ENCODE measurements around the gene RAB11A.

Gene RAB11A

DNA sequence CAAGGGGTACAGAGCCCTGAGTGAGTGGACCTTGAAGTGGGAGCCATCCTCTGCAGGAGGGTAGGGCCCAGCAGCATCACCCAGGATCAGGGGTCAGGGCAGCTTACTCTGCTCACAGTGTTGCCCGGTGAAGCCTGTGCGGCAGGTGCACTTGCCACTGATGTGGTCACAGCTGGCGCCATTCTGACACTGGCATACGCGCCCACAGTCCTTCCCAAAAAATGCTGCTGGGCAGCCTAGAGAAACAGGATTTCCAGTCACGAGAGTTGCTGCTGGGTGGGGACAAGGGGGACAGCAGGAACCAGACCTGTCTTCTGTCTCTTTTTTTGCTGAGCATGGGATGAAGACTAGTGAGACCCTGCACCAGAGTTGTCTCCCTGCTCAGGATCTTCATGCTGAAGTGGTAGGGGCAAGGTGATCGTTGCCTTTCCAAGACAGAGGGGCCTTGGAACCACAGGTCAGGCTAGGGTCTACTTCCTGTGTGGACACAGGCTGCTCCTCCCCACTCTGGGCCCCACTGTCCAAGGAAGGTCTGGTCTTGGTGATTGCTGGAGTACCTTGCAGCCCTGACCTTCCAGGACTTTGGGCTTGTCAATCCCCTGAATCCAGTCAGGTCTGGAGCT, 46.9 kb downstream of the RAB11A start:
- no peak for DNase-seq

GRCh38 chr15:65916664-65917406, 47.5 kb downstream of the RAB11A start:
- DNase-seq, result peak in 51 of 58 donors; percentile 6 to 80 (median 50)

- no peak for DNase-seq
Measured at GRCh38 chr15:65917407-65917756, 48.1 kb downstream of the RAB11A start.

DNA sequence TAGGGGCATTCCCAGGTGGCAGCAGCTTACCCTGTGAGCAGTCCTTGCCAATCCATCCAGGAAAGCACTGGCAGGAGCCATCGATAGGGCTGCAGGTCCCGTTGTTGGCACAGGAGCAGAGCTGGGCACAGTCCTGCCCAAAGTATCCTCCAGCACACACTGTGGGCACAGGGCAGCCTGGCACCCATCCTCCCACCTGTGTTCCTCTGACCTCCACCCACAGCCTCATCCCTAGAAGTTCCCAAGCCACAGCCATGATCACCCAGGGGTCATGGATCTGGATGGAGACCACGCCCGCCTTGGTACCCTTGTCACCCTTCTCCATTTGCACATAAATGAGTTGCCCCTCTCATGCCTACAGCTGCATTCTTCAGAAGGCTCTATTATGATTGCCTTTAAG, 48.6 kb downstream of the RAB11A start:
- DNase-seq, result no peak

GRCh38 chr15:65918357-65918920, 49.1 kb downstream of the RAB11A start:
- no peak for DNase-seq

DNA sequence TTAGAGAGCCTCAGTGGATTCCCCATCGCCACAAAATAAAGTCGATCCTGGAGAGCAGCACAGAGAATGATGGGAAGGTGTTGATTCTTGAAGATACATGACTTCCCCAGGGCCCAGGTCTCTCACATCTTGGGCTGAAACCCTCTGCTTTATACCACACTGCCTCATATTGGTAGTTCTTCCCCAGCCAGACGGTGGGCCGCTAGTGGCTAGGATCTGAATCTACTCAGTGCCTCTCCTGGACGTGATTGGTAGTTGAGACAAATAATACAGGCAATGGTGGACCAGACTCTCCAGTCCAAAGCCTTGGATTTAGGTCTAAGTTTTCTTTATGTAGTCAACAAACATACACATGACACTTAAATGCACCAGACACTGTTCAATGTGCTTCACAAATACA, 49.7 kb downstream of the RAB11A start:
- DNase-seq, result no peak

GRCh38 chr15:65919353-65919752, 50.1 kb downstream of the RAB11A start:
- DNase-seq, result no peak

DNA sequence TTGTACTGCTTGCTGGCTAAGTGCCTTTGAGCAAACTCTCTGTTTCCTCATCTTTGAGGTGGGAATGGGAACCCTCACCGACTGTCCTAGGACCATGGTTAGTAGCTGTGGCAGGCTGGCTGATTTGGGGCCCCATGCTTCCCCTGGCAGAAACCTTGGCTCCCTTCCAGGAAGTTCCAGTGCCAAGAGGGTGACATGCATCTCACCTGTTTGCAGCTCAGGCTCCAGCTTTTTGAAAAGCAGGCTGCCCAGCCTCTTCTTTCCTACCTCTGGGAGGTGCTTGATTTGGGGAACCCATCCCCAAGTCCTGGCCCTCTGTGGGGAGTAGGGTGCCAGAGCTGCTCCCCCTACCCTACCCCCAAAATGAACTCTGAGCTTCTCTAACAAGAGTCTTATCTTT, 50.8 kb downstream of the RAB11A start:
- no peak for DNase-seq

- no peak for DNase-seq
Measured at GRCh38 chr15:65920825-65921309, 51.6 kb downstream of the RAB11A start.

- DNase-seq, result peak in 22 of 58 donors; percentile 3 to 34 (median 16)
Measured at GRCh38 chr15:65921780-65922179, 52.5 kb downstream of the RAB11A start.

DNA sequence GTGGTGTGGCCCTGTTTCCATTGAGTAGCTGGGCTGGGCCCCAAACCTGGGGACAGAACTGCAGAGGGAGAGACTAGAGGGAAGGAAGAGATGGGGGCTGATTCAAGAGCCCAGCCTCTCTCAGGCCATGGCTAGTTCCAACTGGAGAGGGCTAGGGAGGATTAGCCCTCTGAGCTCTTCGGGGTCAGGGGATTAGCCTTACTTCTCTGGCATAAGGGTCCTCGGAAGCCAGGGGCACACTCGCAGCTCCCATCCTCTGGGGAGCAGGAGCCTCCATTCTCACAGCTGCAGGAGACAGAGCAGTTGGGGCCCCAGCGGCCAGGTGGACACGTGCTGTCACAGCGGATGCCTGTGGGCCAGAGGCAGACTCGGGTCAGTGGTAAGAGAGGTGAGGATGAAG, 53.3 kb downstream of the RAB11A start:
- no peak for DNase-seq

- peak in 1 of 58 donors; percentile 25 for DNase-seq
Measured at GRCh38 chr15:65923264-65923663, 54.0 kb downstream of the RAB11A start.

GRCh38 chr15:65924004-65924403, 54.7 kb downstream of the RAB11A start:
- DNase-seq, result no peak

GRCh38 chr15:65925338-65925737, 56.0 kb downstream of the RAB11A start:
- DNase-seq, result no peak

DNA sequence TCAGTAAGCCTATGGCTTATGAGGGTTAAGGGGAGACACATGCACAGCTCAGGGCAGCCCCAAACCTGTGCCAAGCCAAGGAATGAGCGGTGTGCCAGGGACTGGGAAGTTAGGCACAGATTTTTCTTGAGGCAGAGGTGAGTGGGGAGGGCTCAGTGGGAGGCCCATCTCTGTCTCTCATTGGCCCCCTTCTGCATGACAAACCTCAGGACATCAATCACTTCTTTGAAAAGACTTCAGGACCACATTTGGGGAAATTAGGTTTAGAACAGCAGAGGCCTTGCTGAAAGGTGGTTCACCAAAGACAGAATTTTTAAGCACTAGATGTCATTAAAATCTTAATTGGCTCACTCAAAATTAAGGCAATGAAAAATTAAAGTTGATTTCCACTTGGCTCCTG, 57.2 kb downstream of the RAB11A start:
- DNase-seq, result no peak

GRCh38 chr15:65926899-65927298, 57.6 kb downstream of the RAB11A start:
- DNase-seq, result no peak

DNA sequence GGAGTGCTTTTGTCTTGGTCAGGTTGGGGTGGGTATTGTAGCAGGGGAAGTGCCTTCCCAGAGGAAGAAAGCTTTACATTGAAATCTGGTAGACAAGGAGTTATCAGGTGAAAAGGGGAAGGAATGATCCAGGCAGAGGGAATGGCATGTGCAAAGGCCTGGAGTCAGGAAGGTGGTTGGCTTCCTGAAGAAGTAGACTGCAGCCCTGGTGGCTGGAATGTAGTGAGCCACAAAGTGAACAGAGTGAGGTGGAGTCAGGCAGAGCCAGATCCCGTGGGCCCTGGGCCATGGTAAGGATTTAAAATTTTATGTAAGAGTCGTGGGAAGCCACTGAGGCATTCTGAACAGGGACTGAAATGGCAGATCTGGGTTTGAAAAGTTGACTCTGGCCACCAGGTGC, 58.3 kb downstream of the RAB11A start:
- no peak for DNase-seq

DNA sequence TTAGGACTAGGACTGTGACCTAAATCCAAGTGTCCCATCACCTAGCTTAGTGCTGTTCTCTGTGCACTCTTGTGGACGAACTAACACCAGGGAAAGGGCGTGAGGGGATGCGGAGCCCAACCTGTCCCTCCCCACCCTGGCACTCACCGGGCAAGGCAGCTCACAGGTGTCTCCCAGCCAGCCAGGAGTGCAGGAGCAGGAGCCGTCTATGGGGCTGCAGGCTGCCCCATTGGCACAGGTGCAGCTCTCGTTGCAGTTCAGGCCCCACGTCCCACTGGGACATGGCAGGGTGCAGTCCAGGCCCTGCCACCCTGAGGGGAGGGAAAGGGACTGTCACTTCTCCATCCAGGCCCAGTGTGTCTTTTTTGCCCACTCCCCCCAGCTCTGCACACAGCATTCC, 60.3 kb downstream of the RAB11A start:
- DNase-seq, result no peak

DNA sequence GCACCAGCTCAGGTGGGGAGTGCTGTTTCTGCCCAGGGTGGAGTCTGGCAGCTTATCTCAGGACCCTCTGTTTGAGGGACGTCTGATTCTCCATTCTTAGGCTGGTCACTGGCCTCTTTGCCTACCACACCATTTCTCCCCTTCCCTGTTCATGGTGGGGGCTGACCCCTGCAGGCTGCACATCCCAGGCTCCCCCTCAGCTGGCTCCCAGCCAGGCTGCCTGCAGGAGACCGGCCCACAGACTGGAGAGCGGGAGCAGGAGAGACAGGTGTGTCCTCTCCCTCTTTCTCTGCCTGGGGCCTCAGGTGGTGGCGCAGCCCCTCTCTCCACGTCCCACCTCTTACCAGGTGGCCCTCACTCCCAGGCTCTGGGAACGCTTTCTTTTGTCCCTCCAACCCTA, 60.8 kb downstream of the RAB11A start:
- no peak for DNase-seq

DNA sequence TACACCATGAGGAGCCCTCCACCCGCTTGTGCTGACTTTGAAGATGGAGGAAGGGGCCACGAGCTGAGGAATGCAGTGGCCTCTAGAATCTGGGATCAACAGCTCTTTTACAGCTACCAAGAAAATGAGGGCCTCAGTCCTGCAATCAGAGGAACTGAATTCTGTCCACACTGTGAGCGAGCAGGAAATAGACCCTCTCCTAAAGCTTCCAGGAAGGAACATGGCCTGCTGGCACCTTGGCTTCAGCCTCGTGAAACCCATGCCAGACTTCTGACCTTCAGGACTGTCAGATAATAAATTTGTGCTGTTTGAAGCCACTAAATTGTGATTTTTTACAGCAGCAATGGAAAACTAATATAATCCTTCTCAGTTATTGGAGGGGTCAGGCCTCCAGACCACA, 61.9 kb downstream of the RAB11A start:
- DNase-seq, result no peak

DNA sequence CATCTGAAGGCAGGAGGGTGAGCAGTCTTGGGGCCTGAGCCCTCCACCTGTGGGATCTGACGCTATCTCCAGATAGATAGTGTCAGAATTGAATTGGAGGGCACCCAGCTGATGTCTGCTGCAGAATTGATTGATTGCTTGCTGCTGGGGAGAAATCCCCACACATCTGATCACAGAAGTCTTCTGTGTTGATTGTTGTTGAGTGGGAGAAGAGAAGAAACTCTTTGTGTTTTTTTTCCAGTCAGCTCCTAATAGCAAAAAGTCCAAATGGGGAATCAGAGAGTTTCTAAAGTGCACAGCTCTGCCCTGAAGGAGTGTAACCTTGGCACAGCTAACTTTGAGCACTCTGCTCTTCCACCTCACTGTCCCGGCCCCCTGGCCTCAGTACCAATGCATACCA, 66.1 kb downstream of the RAB11A start:
- DNase-seq, result peak in 1 of 58 donors; percentile 13

DNA sequence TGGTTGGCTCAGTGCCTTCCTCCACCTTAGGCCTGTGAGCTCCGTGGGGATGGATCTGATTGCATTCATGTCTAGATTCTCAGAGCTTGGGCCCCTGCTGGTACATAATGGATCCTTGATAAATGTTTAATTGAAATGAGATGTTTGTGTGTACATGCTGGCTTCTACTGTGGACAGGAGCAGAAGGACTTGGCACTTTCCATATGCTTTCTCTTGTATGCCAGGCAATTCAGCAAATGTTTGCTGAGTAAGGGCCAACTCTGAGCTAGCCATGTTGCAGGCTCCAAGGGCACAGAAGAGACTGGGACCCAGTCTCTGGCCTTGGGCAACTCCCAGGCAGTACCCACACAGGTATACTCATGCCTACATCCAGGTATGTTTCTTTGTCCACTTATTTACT, 67.0 kb downstream of the RAB11A start:
- no peak for DNase-seq

- peak in 4 of 58 donors; percentile 7 to 38 (median 14) for DNase-seq
Measured at GRCh38 chr15:65937054-65937453, 67.8 kb downstream of the RAB11A start.

Measured in anterior cingulate cortex (tissue), 58 donors.